SK-N-SH (cell line): ENCODE data around the gene WIZ. TPM values are rescaled to one million over a fixed set of nuclear protein-coding genes. Genes with fewer than 3 reads are reported as not detected.

ENCODE experiments used
- CTCF ChIA-PET: fragments of 300-600, 350-600 bp; formaldehyde crosslinking; extraction: SDS; loops from one replicate; lab custom pipeline; 2021; lab: Yijun Ruan, JAX
- POLR2A ChIA-PET: fragments of 350-600 bp; sonication (Branson Sonifier 250); formaldehyde crosslinking; extraction: SDS; loops from one replicate; lab custom pipeline; 2020; ENCODE audit warnings: antibody characterized with exemption, inconsistent platforms; lab: Yijun Ruan, JAX
- DNase-seq: peaks from one replicate; pipeline ENCODE4 v3.0.0; 2012
- H2AFZ ChIP-seq: fragments of 200-600 bp; sonication (generic); 2 replicates; pipeline ENCODE4 v1.8.1; 2016; ENCODE audit warnings: antibody characterized with exemption, mild to moderate bottlenecking, low read depth
- H3F3A ChIP-seq: fragments of 200-600 bp; sonication (generic); replicated peaks from 2 replicates; pipeline ENCODE3; 2016; ENCODE audit warnings: antibody characterized with exemption, mild to moderate bottlenecking; ENCODE audit not compliant: insufficient read depth
- H3K27ac ChIP-seq, 2 experiments: fragments of 200-500 bp in 1 of 2; fragments of 200-600 bp in 1 of 2; sonication (Bioruptor generic) in 1 of 2; sonication (generic), shearing (Covaris generic) in 1 of 2; 2 replicates each; pipeline versions ENCODE4 v1.5.1 to v1.6.1; 2014 to 2016; ENCODE audit warnings: low read depth in 2 of 2, inconsistent platforms in 1 of 2, low read length in 1 of 2, mild to moderate bottlenecking in 1 of 2, mixed read lengths in 1 of 2
- H3K27me3 ChIP-seq: fragments of 200-600 bp; sonication (generic), shearing (Covaris generic); 2 replicates; pipeline ENCODE4 v1.6.1; 2016; ENCODE audit warnings: mixed run types; ENCODE audit not compliant: insufficient read depth
- H3K36me3 ChIP-seq, 2 experiments: fragments of 200-500 bp in 1 of 2; fragments of 200-600 bp in 1 of 2; sonication (Bioruptor generic) in 1 of 2; sonication (generic) in 1 of 2; replicated peaks in 1 of 2; 2 replicates each; pipeline versions ENCODE3 to v1.5.1; 2014 to 2016; ENCODE audit warnings: low read length in 1 of 2, mild to moderate bottlenecking in 1 of 2; ENCODE audit not compliant: insufficient read depth in 2 of 2, control insufficient read depth in 1 of 2
- H3K4me1 ChIP-seq, 2 experiments: fragments of 200-500 bp in 1 of 2; fragments of 200-600 bp in 1 of 2; sonication (Bioruptor generic) in 1 of 2; sonication (generic), shearing (Covaris generic) in 1 of 2; 2 replicates each; pipeline versions ENCODE4 v1.5.1 to v1.6.1; 2014 to 2016; ENCODE audit warnings: low read depth in 1 of 2, low read length in 1 of 2, mixed run types in 1 of 2; ENCODE audit not compliant: insufficient read depth in 2 of 2, control insufficient read depth in 1 of 2
- H3K4me2 ChIP-seq: fragments of 200-600 bp; sonication (generic), shearing (Covaris generic); 2 replicates; pipeline ENCODE4 v1.6.1; 2017; ENCODE audit warnings: mixed run types
- H3K4me3 ChIP-seq, 2 experiments: fragments of 200-500 bp in 1 of 2; fragments of 200-600 bp in 1 of 2; sonication (Bioruptor generic) in 1 of 2; sonication (generic), shearing (Covaris generic) in 1 of 2; 2 replicates each; pipeline versions ENCODE4 v1.5.1 to v1.8.1; 2014 to 2016; ENCODE audit warnings: low read depth in 2 of 2, inconsistent platforms in 1 of 2, low read length in 1 of 2, mild to moderate bottlenecking in 1 of 2, mixed read lengths in 1 of 2, moderate library complexity in 1 of 2
- H3K79me2 ChIP-seq: fragments of 200-600 bp; sonication (generic); 2 replicates; pipeline ENCODE4 v1.8.1; 2017; ENCODE audit warnings: mild to moderate bottlenecking; ENCODE audit not compliant: insufficient read depth
- H3K9ac ChIP-seq: fragments of 200-600 bp; sonication (generic); 2 replicates; pipeline ENCODE4 v1.6.1; 2017; ENCODE audit warnings: mixed run types
- H3K9me2 ChIP-seq: fragments of 200-600 bp; sonication (generic); 2 replicates; pipeline ENCODE4 v1.6.1; 2017; ENCODE audit warnings: mixed run types
- H3K9me3 ChIP-seq: fragments of 200-600 bp; sonication (generic); 2 replicates; pipeline ENCODE4 v1.6.1; 2017; ENCODE audit warnings: mixed run types, mild to moderate bottlenecking, moderate library complexity
- H4K20me1 ChIP-seq: fragments of 200-600 bp; sonication (generic); 2 replicates; pipeline ENCODE4 v1.6.1; 2017; ENCODE audit warnings: mild to moderate bottlenecking, mixed run types; ENCODE audit not compliant: insufficient read depth
- CHD2 ChIP-seq: fragments of 150-350 bp; IDR thresholded peaks from 2 replicates; pipeline ENCODE4 v1.6.1; 2018; ENCODE audit warnings: low read length; ENCODE audit not compliant: partially characterized antibody
- ELF1 ChIP-seq: IDR thresholded peaks from 2 replicates; pipeline ENCODE4 v1.4.0; 2012
- EP300 ChIP-seq, 2 experiments: IDR thresholded peaks; 2 replicates each; pipeline versions ENCODE4 v1.4.0 to v1.6.1; 2012; ENCODE audit warnings: borderline replicate concordance in 1 of 2, low read depth in 1 of 2, low read length in 1 of 2
- EZH2phosphoT487 ChIP-seq: fragments of 200-600 bp; sonication (generic); IDR thresholded peaks from 2 replicates; pipeline ENCODE4 v1.6.1; 2017; ENCODE audit warnings: low read depth, mixed run types, mild to moderate bottlenecking, antibody characterized with exemption, moderate library complexity, borderline replicate concordance
- FOXJ3 ChIP-seq: sonication (generic); formaldehyde crosslinking; IDR thresholded peaks from 2 replicates; pipeline ENCODE4 v1.5.1; 2020; ENCODE audit warnings: mild to moderate bottlenecking, missing genetic modification reagents
- GABPA ChIP-seq: IDR thresholded peaks from 2 replicates; pipeline ENCODE4 v1.4.0; 2012; ENCODE audit warnings: low read depth, mild to moderate bottlenecking
- GATA2 ChIP-seq: sonication (generic); formaldehyde crosslinking; IDR thresholded peaks from 2 replicates; pipeline ENCODE4 v1.5.0; 2020; ENCODE audit warnings: mild to moderate bottlenecking, missing genetic modification reagents
- IRF3 ChIP-seq: fragments of 150-350 bp; IDR thresholded peaks from 2 replicates; pipeline ENCODE4 v1.6.1; 2016; ENCODE audit warnings: mild to moderate bottlenecking, low read depth, low read length
- JUND ChIP-seq: IDR thresholded peaks from 2 replicates; pipeline ENCODE4 v1.4.0; 2012
- MAX ChIP-seq: IDR thresholded peaks from 2 replicates; pipeline ENCODE4 v1.4.0; 2012; ENCODE audit warnings: low read depth
- NFIC ChIP-seq: IDR thresholded peaks from 2 replicates; pipeline ENCODE4 v1.4.0; 2012; ENCODE audit warnings: borderline replicate concordance
- NRF1 ChIP-seq: IDR thresholded peaks from 2 replicates; pipeline ENCODE4 v1.6.1; 2012; ENCODE audit warnings: low read depth, mild to moderate bottlenecking, low read length
- PBX3 ChIP-seq: IDR thresholded peaks from 2 replicates; pipeline ENCODE4; 2012
- POLR2AphosphoS5 ChIP-seq: IDR thresholded peaks from 2 replicates; pipeline ENCODE4 v1.6.1; 2012; ENCODE audit warnings: low read depth, low read length
- RCOR1 ChIP-seq: fragments of 150-350 bp; IDR thresholded peaks from 2 replicates; pipeline ENCODE4 v1.6.1; 2017; ENCODE audit warnings: antibody characterized with exemption, low read length
- REST ChIP-seq: IDR thresholded peaks from 2 replicates; pipeline ENCODE4 v1.6.1; 2012; ENCODE audit warnings: mild to moderate bottlenecking, low read depth, low read length, moderate library complexity
- RFX5 ChIP-seq: IDR thresholded peaks from 2 replicates; pipeline ENCODE4 v1.6.1; 2012; ENCODE audit warnings: mild to moderate bottlenecking, improper control_type of control experiment, low read length
- RXRA ChIP-seq: IDR thresholded peaks from 2 replicates; pipeline ENCODE4 v1.4.0; 2012; ENCODE audit warnings: low read depth, mild to moderate bottlenecking, borderline replicate concordance
- SIN3A ChIP-seq: IDR thresholded peaks from 2 replicates; pipeline ENCODE4 v1.6.1; 2012; ENCODE audit warnings: low read depth, mild to moderate bottlenecking, low read length, moderate library complexity, borderline replicate concordance
- SMC3 ChIP-seq: IDR thresholded peaks from 2 replicates; pipeline ENCODE4 v1.6.1; 2012; ENCODE audit warnings: low read depth, low read length, improper control_type of control experiment
- TAF1 ChIP-seq: IDR thresholded peaks from 2 replicates; pipeline ENCODE4 v1.6.1; 2012; ENCODE audit warnings: low read depth, mild to moderate bottlenecking, low read length, moderate library complexity, borderline replicate concordance
- TEAD4 ChIP-seq: IDR thresholded peaks from 2 replicates; pipeline ENCODE4 v1.4.0; 2012; ENCODE audit warnings: mild to moderate bottlenecking, borderline replicate concordance; ENCODE audit not compliant: insufficient read depth
- USF2 ChIP-seq: fragments of 150-350 bp; IDR thresholded peaks from 2 replicates; pipeline ENCODE4 v1.6.1; 2017; ENCODE audit warnings: antibody characterized with exemption, low read length, low read depth, borderline replicate concordance
- YY1 ChIP-seq: IDR thresholded peaks from 2 replicates; pipeline ENCODE4 v1.4.0; 2012; ENCODE audit warnings: low read depth, mild to moderate bottlenecking
- WGBS: methylation state at CpG from one replicate; pipeline ENCODE4 v1.1.6; 2017; ENCODE audit warnings: low lambda C conversion rate; 5-methylcytosine and 5-hydroxymethylcytosine counted together
- polyA plus RNA-seq, 3 experiments: library from polyadenylated mRNA; depleted of rRNA; stranded (reverse); fragments of >200 nt; gene quantifications; 2 replicates each; pipeline ENCODE4 v1.2.3, GENCODE V29; 2012

The WIZ gene
- polyA plus RNA-seq, 1 of the 3 experiments (the other 2 are of a cell fraction): 15.5 TPM

- peaks cover 53% of the 10 kb centered on the region for H3K79me2 ChIP-seq
- no peaks in the 10 kb centered on the region for H3K9me3 ChIP-seq
- H3K4me2 ChIP-seq: peak within 1 kb of the TSS; percentile 84
- H3K4me3 ChIP-seq: peak within 1 kb of the TSS; percentile 84 to 91
- ChIA-PET CTCF (interaction anchor here (0.6 to 2.1 kb wide), 10 partner anchors 30 to 225 kb away, joined by 3 to 14 read pairs (median 4); partner anchors contain the start of gene AKAP8L), POLR2A (interaction anchor here (0.5 to 3.0 kb wide), 17 partner anchors 20 to 183 kb away, joined by 3 to 15 read pairs (median 4); partner anchors contain the start of gene AKAP8L)
- peaks cover 24% of the 10 kb centered on the region for H3F3A ChIP-seq
- H3K9ac ChIP-seq: peak within 1 kb of the TSS; percentile 97
- H3K36me3 ChIP-seq: peaks cover 4 to 15% of the 10 kb centered on the region in 2 experiments
- peak within 1 kb of the TSS; percentile 74; the same call in 1 of the 2 replicates for H2AFZ ChIP-seq
- H3K9me2 ChIP-seq: no peaks in the 10 kb centered on the region
- no peak for TF ChIP-seq NFIC
- peak; percentile 80 for TF ChIP-seq NRF1
- peak; percentile 84 for TF ChIP-seq RFX5
- no peak for TF ChIP-seq USF2
- TF ChIP-seq MAX: no peak; the same call in 1 of the 2 replicates
- TF ChIP-seq CHD2: peak; percentile 78
- peak; percentile 92 for TF ChIP-seq YY1
- TF ChIP-seq FOXJ3 (CRISPR knock-in tag): no peak
- no peak for TF ChIP-seq RXRA
- peak; percentile 45; the same call in 1 of the 2 replicates for TF ChIP-seq TAF1
- peak; percentile 63; the same call in 1 of the 2 replicates for TF ChIP-seq SIN3A
- TF ChIP-seq EP300 (IDR thresholded peaks at IDR 0.05; ENCODE audit: borderline replicate concordance in 1 of 2, low read depth in 1 of 2, low read length in 1 of 2): no peak
- TF ChIP-seq POLR2AphosphoS5: peak; percentile 89
- no peak for TF ChIP-seq JUND
- TF ChIP-seq TEAD4: no peak
- peak; percentile 29; the same call in 1 of the 2 replicates for TF ChIP-seq IRF3
- TF ChIP-seq RCOR1: no peak
- TF ChIP-seq GATA2 (CRISPR knock-in tag): no peak
- peak; percentile 25; the same call in 1 of the 2 replicates for TF ChIP-seq ELF1
- no peak for TF ChIP-seq REST
- no peak for TF ChIP-seq EZH2phosphoT487
- peak; percentile 99 for TF ChIP-seq PBX3
- TF ChIP-seq GABPA: peak; percentile 74
- TF ChIP-seq SMC3: no peak
- peak; percentile 100 for DNase-seq
- peak within 1 kb of the TSS; percentile 88 to 93 for H3K27ac ChIP-seq
- H4K20me1 ChIP-seq: peaks cover 43% of the 10 kb centered on the region
- 0% methylated on average over 11 of the region's 111 CpGs for WGBS
- H3K27me3 ChIP-seq: no peaks in the 10 kb centered on the region
- H3K4me1 ChIP-seq: peaks cover 9 to 31% of the 10 kb centered on the region in 2 experiments; a peak in 3 of 4 replicates
Measured at GRCh38 chr19:15379083-15379998, 70.4 kb downstream of the WIZ start, which contains the start of gene AKAP8. TSS of gene AKAP8 (minus strand) at chr19:15379787. CDS start at chr19:15379731, 56 bp downstream.
